Large intestine (tissue), 12 donors: ENCODE measurements around the gene ASIC3. TPM values are rescaled to one million over a fixed set of nuclear protein-coding genes. Genes with fewer than 3 reads are reported as not detected.

Experiments
- DNase-seq, 2 donors: peaks; one replicate each; pipeline versions ENCODE4 v3.0.0 to v3.0.0-alpha.2; 2013
- H3K27ac ChIP-seq: one replicate; pipeline ENCODE4 v1.5.1; 2013; ENCODE audit warnings: low read length
- H3K27me3 ChIP-seq: 2 replicates; pipeline ENCODE4 v1.6.1; 2013; ENCODE audit warnings: low read length; ENCODE audit not compliant: control insufficient read depth, insufficient read depth
- H3K36me3 ChIP-seq: 2 replicates; pipeline ENCODE4 v1.6.1; 2013; ENCODE audit warnings: low read length; ENCODE audit not compliant: control insufficient read depth, insufficient read depth
- H3K4me1 ChIP-seq: one replicate; pipeline ENCODE4 v1.6.1; 2013; ENCODE audit warnings: low read length; ENCODE audit not compliant: control insufficient read depth, insufficient read depth
- H3K4me3 ChIP-seq: one replicate; pipeline ENCODE4 v1.5.1; 2013; ENCODE audit warnings: low read length
- H3K9me3 ChIP-seq: one replicate; pipeline ENCODE4 v1.6.1; 2013; ENCODE audit warnings: mild to moderate bottlenecking, low read depth, low read length, moderate library complexity; ENCODE audit not compliant: control insufficient read depth
- WGBS: methylation state at CpG from one replicate; pipeline ENCODE4 v1.1.5; 2013; ENCODE audit warnings: low lambda C conversion rate; ENCODE audit not compliant: insufficient coverage; 5-methylcytosine and 5-hydroxymethylcytosine counted together
- long read RNA-seq, 11 donors: transcript quantifications; one replicate each; lab custom pipeline, GENCODE V29; 2026
- polyA plus RNA-seq: library from polyadenylated mRNA; unstranded; fragments of 120-200 nt; gene quantifications from one replicate; pipeline ENCODE4 v1.2.1, GENCODE V29; 2013

ASIC3 gene
- 6.9 TPM for polyA plus RNA-seq
- long read RNA-seq, donor 1 = 0 reads
- long read RNA-seq, donor 2 = 0 reads
- long read RNA-seq, donor 3 = 0 reads
- long read RNA-seq, donor 4 = 0 reads
- long read RNA-seq, donor 5 = 0 reads
- long read RNA-seq, donor 6, partial matches to known transcripts = 0 of 3 reads
- long read RNA-seq, donor 6, other reads (novel, unspliced or antisense) = 0 of 3 reads
- long read RNA-seq, donor 7 = 0 reads
- long read RNA-seq, donor 8 = 0 reads
- long read RNA-seq, donor 9 = 0 reads
- long read RNA-seq, donor 10 = 0 reads
- long read RNA-seq, donor 11 = 0 reads

- H3K4me1 ChIP-seq = peaks cover 3% of the 10 kb centered on the region
- no peak within 1 kb of the TSS for H3K27ac ChIP-seq
- peaks cover 19% of the 10 kb centered on the region for H3K27me3 ChIP-seq
- WGBS = no CpG with 5 or more reads among the region's 22 CpGs
- H3K36me3 ChIP-seq = peaks cover 23% of the 10 kb centered on the region
- DNase-seq = no peak
- H3K4me3 ChIP-seq = no peak within 1 kb of the TSS
- H3K9me3 ChIP-seq = no peaks in the 10 kb centered on the region
Measured at GRCh38 chr7:151047976-151048815, at the start of gene ASIC3. ASIC3 (plus strand) TSS chr7:151048531; CDS start chr7:151048886, 355 bp downstream.

GRCh38 chr7:150999001-150999400 is 49.3 kb upstream of the ASIC3 start:
- Histone ChIP-seq H3K4me3 (no peak overlapping the region), H3K9me3 (no peaks in the 10 kb centered on the region), H3K27me3 (no peaks in the 10 kb centered on the region), H3K4me1 (peaks cover 24% of the 10 kb centered on the region), H3K36me3 (no peaks in the 10 kb centered on the region), H3K27ac (no peak overlapping the region)
- WGBS = no CpG with 5 or more reads among the region's 12 CpGs
- DNase-seq = no peak

GRCh38 chr7:150999497-151000230 is 48.7 kb upstream of the ASIC3 start:
- no peaks in the 10 kb centered on the region for H3K36me3 ChIP-seq
- no peak for DNase-seq
- no peak overlapping the region for H3K27ac ChIP-seq
- H3K27me3 ChIP-seq = no peaks in the 10 kb centered on the region
- peaks cover 20% of the 10 kb centered on the region for H3K4me1 ChIP-seq
- no peak overlapping the region for H3K4me3 ChIP-seq
- WGBS = no CpG with 5 or more reads among the region's 5 CpGs
- no peaks in the 10 kb centered on the region for H3K9me3 ChIP-seq

- H3K27me3 ChIP-seq = no peaks in the 10 kb centered on the region
- no peak overlapping the region for H3K27ac ChIP-seq
- no peak overlapping the region for H3K4me3 ChIP-seq
- peaks cover 16% of the 10 kb centered on the region for H3K4me1 ChIP-seq
- no CpG with 5 or more reads among the region's 13 CpGs for WGBS
- H3K36me3 ChIP-seq = no peaks in the 10 kb centered on the region
- DNase-seq = no peak
- H3K9me3 ChIP-seq = no peaks in the 10 kb centered on the region
Measured at GRCh38 chr7:151000897-151001495, 47.3 kb upstream of the ASIC3 start.

- no peaks in the 10 kb centered on the region for H3K27me3 ChIP-seq
- DNase-seq = no peak
- H3K36me3 ChIP-seq = no peaks in the 10 kb centered on the region
- WGBS = 100% methylated on average over 2 of the region's 16 CpGs
- peaks cover 12% of the 10 kb centered on the region for H3K4me1 ChIP-seq
- H3K27ac ChIP-seq = no peak overlapping the region
- no peaks in the 10 kb centered on the region for H3K9me3 ChIP-seq
- H3K4me3 ChIP-seq = no peak overlapping the region
Measured at GRCh38 chr7:151001546-151001945, 46.8 kb upstream of the ASIC3 start.

GRCh38 chr7:151003572-151003971 is 44.8 kb upstream of the ASIC3 start:
- 60% methylated on average over 1 of the region's 12 CpGs for WGBS
- DNase-seq = no peak
- Histone ChIP-seq H3K27ac (no peak overlapping the region), H3K36me3 (no peaks in the 10 kb centered on the region), H3K27me3 (no peaks in the 10 kb centered on the region), H3K4me1 (peaks cover 6% of the 10 kb centered on the region), H3K4me3 (no peak overlapping the region), H3K9me3 (peaks cover 3% of the 10 kb centered on the region)

GRCh38 chr7:151005566-151005965 is 42.8 kb upstream of the ASIC3 start:
- DNase-seq = no peak
- H3K4me3 ChIP-seq = no peak overlapping the region
- peaks cover 6% of the 10 kb centered on the region for H3K9me3 ChIP-seq
- H3K27ac ChIP-seq = no peak overlapping the region
- H3K36me3 ChIP-seq = no peaks in the 10 kb centered on the region
- H3K27me3 ChIP-seq = no peaks in the 10 kb centered on the region
- H3K4me1 ChIP-seq = peaks cover 20% of the 10 kb centered on the region
- no CpG with 5 or more reads among the region's 9 CpGs for WGBS

- Histone ChIP-seq H3K36me3 (no peaks in the 10 kb centered on the region), H3K9me3 (peaks cover 6% of the 10 kb centered on the region), H3K4me3 (no peak overlapping the region), H3K27me3 (no peaks in the 10 kb centered on the region), H3K4me1 (peaks cover 26% of the 10 kb centered on the region), H3K27ac (no peak overlapping the region)
- no CpG with 5 or more reads among the region's 23 CpGs for WGBS
- DNase-seq = no peak
Measured at GRCh38 chr7:151006590-151007300, 41.6 kb upstream of the ASIC3 start.

- Histone ChIP-seq H3K9me3 (peaks cover 6% of the 10 kb centered on the region), H3K36me3 (no peaks in the 10 kb centered on the region), H3K27me3 (no peaks in the 10 kb centered on the region), H3K4me3 (no peak overlapping the region), H3K27ac (no peak overlapping the region), H3K4me1 (peaks cover 31% of the 10 kb centered on the region)
- WGBS = no CpG with 5 or more reads among the region's 7 CpGs
- DNase-seq = no peak
Measured at GRCh38 chr7:151007469-151007898, 40.8 kb upstream of the ASIC3 start.
